GM19467 (cell line): ENCODE results near the gene MT1A.
A peak's percentile ranks its signal among the peaks of the same experiment; 100 is the strongest.

Experiments
- ATAC-seq: cut with Tn5 transposase; IDR thresholded peaks from one replicate; pipeline ENCODE4 v1.9.1; 2021; ENCODE audit warnings: mild to moderate bottlenecking, moderate library complexity; ENCODE audit not compliant: unreplicated experiment

MT1A gene

GRCh38 chr16:56637814-56638750 is at the start of gene MT1A:
Gene MT1A (plus strand): TSS chr16:56638666. CDS start chr16:56638739, 73 bp downstream.
- ATAC-seq: no peak

GRCh38 chr16:56588781-56589140 is 49.7 kb upstream of the MT1A start:
- ATAC-seq: no peak

GRCh38 chr16:56589141-56590039 is 49.1 kb upstream of the MT1A start, which contains the start of gene MT3:
Gene MT3 (plus strand): TSS chr16:56589528. CDS start chr16:56589591, 63 bp downstream.
- ATAC-seq: no peak

- no peak for ATAC-seq
Measured at GRCh38 chr16:56591377-56592060, 46.9 kb upstream of the MT1A start.

- ATAC-seq: no peak
Measured at GRCh38 chr16:56593573-56594291, 44.7 kb upstream of the MT1A start.

- no peak for ATAC-seq
Measured at GRCh38 chr16:56594292-56594619, 44.2 kb upstream of the MT1A start.

GRCh38 chr16:56600398-56600999 is 38.0 kb upstream of the MT1A start:
- ATAC-seq: no peak

- ATAC-seq: no peak
Measured at GRCh38 chr16:56601325-56601724, 37.1 kb upstream of the MT1A start.

- no peak for ATAC-seq
Measured at GRCh38 chr16:56603589-56603988, 34.9 kb upstream of the MT1A start.

GRCh38 chr16:56604966-56605365 is 33.5 kb upstream of the MT1A start:
- no peak for ATAC-seq

- no peak for ATAC-seq
Measured at GRCh38 chr16:56605475-56605874, 33.0 kb upstream of the MT1A start.

GRCh38 chr16:56606071-56606475 is 32.4 kb upstream of the MT1A start:
- no peak for ATAC-seq

- no peak for ATAC-seq
Measured at GRCh38 chr16:56606476-56607108, 31.9 kb upstream of the MT1A start.

GRCh38 chr16:56607109-56607618 is 31.3 kb upstream of the MT1A start:
- no peak for ATAC-seq

- ATAC-seq: no peak
Measured at GRCh38 chr16:56607675-56608042, 30.8 kb upstream of the MT1A start.

- ATAC-seq: peak; percentile 80
Measured at GRCh38 chr16:56608043-56608875, 30.2 kb upstream of the MT1A start, which contains the start of gene MT2A. Gene MT2A (plus strand): TSS chr16:56608584. CDS start chr16:56608656, 72 bp downstream.

GRCh38 chr16:56608876-56609462 is 29.5 kb upstream of the MT1A start:
- no peak for ATAC-seq

- ATAC-seq: no peak
Measured at GRCh38 chr16:56609463-56609921, 29.0 kb upstream of the MT1A start.
